ENCODE measurements around the gene LSM14B. TPM values are rescaled to one million over a fixed set of nuclear protein-coding genes. Genes with fewer than 3 reads are reported as not detected.

LSM14B gene
- total RNA-seq, 2 experiments from 2014 or later: 34.5 to 35.7 TPM

- Histone ChIP-seq H3K36me3 (ENCODE audit: insufficient read depth, low read length) (no peaks in the 10 kb centered on the region), H3K27me3 (ENCODE audit: control insufficient read depth in 1 of 2, insufficient read depth in 2 of 2, low read length in 2 of 2) (peaks cover 0 to 9% of the 10 kb centered on the region in 2 experiments), H3K4me3 (ENCODE audit: low read length) (no peak overlapping the region), H3K9me3 (ENCODE audit: control insufficient read depth in 1 of 2, insufficient read depth in 1 of 2, low read length in 2 of 2) (peaks cover 80 to 95% of the 10 kb centered on the region in 2 experiments), H3K4me1 (ENCODE audit: insufficient read depth, low read length) (no peaks in the 10 kb centered on the region), H3K27ac (ENCODE audit: low read depth in 1 of 2, low read length in 2 of 2) (no peak overlapping the region)
- intact Hi-C loops (cut with DNase I, micrococcal nuclease): no loop called here
- DNase-seq (no peak), ATAC-seq (ENCODE audit: poor library complexity) (no peak)
- CTCF ChIA-PET: no interaction called here
- peaks cover 65% of the 10 kb centered on the region for H3K36me3 Mint-ChIP-seq (ENCODE audit: low read depth)
- peaks cover 18% of the 10 kb centered on the region for H3K9me3 Mint-ChIP-seq
- H3K27me3 Mint-ChIP-seq: no peaks in the 10 kb centered on the region
- H3K4me3 Mint-ChIP-seq: no peak overlapping the region
- TF ChIP-seq CTCF (IDR thresholded peaks at IDR 0.05): no peak
- H3K4me1 Mint-ChIP-seq (ENCODE audit: low read depth): no peaks in the 10 kb centered on the region
- no peak overlapping the region for H3K27ac Mint-ChIP-seq
- POLR2A ChIA-PET: interaction anchor here (0.7 kb wide), 1 partner anchor 12 kb away, joined by 3 read pairs; no protein-coding TSS in a partner anchor
These were observed 17.4 kb upstream of the LSM14B start for GRCh38 chr20:62104791-62105345.

GRCh38 chr20:62105592-62105991, 16.7 kb upstream of the LSM14B start:
- H3K27me3 Mint-ChIP-seq: no peaks in the 10 kb centered on the region
- ChIA-PET POLR2A (no interaction called here), CTCF (no interaction called here)
- TF ChIP-seq CTCF (IDR thresholded peaks at IDR 0.05): no peak
- no peak for ATAC-seq (ENCODE audit: poor library complexity)
- no peak overlapping the region for H3K27ac Mint-ChIP-seq
- no peak overlapping the region for H3K4me3 Mint-ChIP-seq
- H3K4me1 ChIP-seq (ENCODE audit: insufficient read depth, low read length): no peaks in the 10 kb centered on the region
- DNase-seq: no peak
- no peaks in the 10 kb centered on the region for H3K4me1 Mint-ChIP-seq (ENCODE audit: low read depth)
- intact Hi-C loops (cut with DNase I, micrococcal nuclease): no loop called here
- no peak overlapping the region for H3K27ac ChIP-seq (ENCODE audit: low read depth in 1 of 2, low read length in 2 of 2)
- peaks cover 62% of the 10 kb centered on the region for H3K36me3 Mint-ChIP-seq (ENCODE audit: low read depth)
- H3K9me3 ChIP-seq (ENCODE audit: control insufficient read depth in 1 of 2, insufficient read depth in 1 of 2, low read length in 2 of 2): peaks cover 85 to 95% of the 10 kb centered on the region in 2 experiments
- no peaks in the 10 kb centered on the region for H3K36me3 ChIP-seq (ENCODE audit: insufficient read depth, low read length)
- H3K27me3 ChIP-seq (ENCODE audit: control insufficient read depth in 1 of 2, insufficient read depth in 2 of 2, low read length in 2 of 2): peaks cover 0 to 9% of the 10 kb centered on the region in 2 experiments
- H3K9me3 Mint-ChIP-seq: peaks cover 17% of the 10 kb centered on the region
- no peak overlapping the region for H3K4me3 ChIP-seq (ENCODE audit: low read length)

GRCh38 chr20:62111148-62111547, 11.1 kb upstream of the LSM14B start:
- Mint-ChIP-seq H3K4me1 (ENCODE audit: low read depth) (no peaks in the 10 kb centered on the region), H3K9me3 (peaks cover 11% of the 10 kb centered on the region), H3K27ac (no peak overlapping the region), H3K4me3 (no peak overlapping the region), H3K36me3 (ENCODE audit: low read depth) (peaks cover 58% of the 10 kb centered on the region), H3K27me3 (no peaks in the 10 kb centered on the region)
- intact Hi-C loops (cut with DNase I, micrococcal nuclease): no loop called here
- no peak for TF ChIP-seq CTCF (IDR thresholded peaks at IDR 0.05)
- Histone ChIP-seq H3K27ac (ENCODE audit: low read depth in 1 of 2, low read length in 2 of 2) (no peak overlapping the region), H3K4me3 (ENCODE audit: low read length) (no peak overlapping the region), H3K9me3 (ENCODE audit: control insufficient read depth in 1 of 2, insufficient read depth in 1 of 2, low read length in 2 of 2) (peaks cover 66 to 94% of the 10 kb centered on the region in 2 experiments), H3K4me1 (ENCODE audit: insufficient read depth, low read length) (no peaks in the 10 kb centered on the region), H3K27me3 (ENCODE audit: control insufficient read depth in 1 of 2, insufficient read depth in 2 of 2, low read length in 2 of 2) (no peaks in the 10 kb centered on the region), H3K36me3 (ENCODE audit: insufficient read depth, low read length) (no peaks in the 10 kb centered on the region)
- ChIA-PET CTCF (no interaction called here), POLR2A (no interaction called here)
- ATAC-seq (ENCODE audit: poor library complexity) (no peak), DNase-seq (no peak)
